ENCODE results near the gene IKZF2. TPM values are rescaled to one million over a fixed set of nuclear protein-coding genes. Genes with fewer than 3 reads are reported as not detected.

IKZF2 gene
- total and polyA plus RNA-seq, 11 donors: 0.84 to 8.0 (median 5.9) TPM

DNA sequence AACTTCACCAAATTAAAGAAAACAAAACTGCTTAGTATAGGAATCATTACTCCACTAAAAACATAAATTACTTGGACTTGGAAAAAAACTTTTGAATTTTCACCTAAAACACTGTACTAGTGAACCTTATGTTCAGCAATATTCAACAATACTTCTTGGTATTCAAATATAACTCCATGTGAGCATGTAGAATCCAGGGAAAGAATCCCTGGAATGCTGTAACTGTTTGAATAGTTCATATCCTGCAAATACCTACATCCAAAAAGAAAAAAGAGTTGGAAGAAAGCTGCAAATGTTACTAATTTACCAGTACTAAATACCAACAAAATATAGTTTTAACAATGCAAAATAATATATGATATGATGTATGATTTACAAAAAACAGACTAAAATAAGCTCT, 65.4 kb downstream of the IKZF2 start:
- Histone ChIP-seq H3K9me3 (no peaks in the 10 kb centered on the region), H3K36me3 (no peaks in the 10 kb centered on the region), H3K4me3 (no peak overlapping the region), H3K27ac (peak overlapping the region in 8 of 12 donors; percentile 15 to 75 (median 45)), H3K27me3 (no peaks in the 10 kb centered on the region), H3K4me1 (peaks cover 0 to 22% (median 0%) of the 10 kb centered on the region in 12 donors)
- DNase-seq (no peak), ATAC-seq (no peak)
- TF ChIP-seq, protein P1, sequence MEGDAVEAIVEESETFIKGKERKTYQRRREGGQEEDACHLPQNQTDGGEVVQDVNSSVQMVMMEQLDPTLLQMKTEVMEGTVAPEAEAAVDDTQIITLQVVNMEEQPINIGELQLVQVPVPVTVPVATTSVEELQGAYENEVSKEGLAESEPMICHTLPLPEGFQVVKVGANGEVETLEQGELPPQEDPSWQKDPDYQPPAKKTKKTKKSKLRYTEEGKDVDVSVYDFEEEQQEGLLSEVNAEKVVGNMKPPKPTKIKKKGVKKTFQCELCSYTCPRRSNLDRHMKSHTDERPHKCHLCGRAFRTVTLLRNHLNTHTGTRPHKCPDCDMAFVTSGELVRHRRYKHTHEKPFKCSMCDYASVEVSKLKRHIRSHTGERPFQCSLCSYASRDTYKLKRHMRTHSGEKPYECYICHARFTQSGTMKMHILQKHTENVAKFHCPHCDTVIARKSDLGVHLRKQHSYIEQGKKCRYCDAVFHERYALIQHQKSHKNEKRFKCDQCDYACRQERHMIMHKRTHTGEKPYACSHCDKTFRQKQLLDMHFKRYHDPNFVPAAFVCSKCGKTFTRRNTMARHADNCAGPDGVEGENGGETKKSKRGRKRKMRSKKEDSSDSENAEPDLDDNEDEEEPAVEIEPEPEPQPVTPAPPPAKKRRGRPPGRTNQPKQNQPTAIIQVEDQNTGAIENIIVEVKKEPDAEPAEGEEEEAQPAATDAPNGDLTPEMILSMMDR (IDR thresholded peaks at IDR 0.05): no peak
- TF ChIP-seq POLR2A (IDR thresholded peaks at IDR 0.05): no peak
- intact Hi-C loops (cut with DNase I): no loop called here

DNA sequence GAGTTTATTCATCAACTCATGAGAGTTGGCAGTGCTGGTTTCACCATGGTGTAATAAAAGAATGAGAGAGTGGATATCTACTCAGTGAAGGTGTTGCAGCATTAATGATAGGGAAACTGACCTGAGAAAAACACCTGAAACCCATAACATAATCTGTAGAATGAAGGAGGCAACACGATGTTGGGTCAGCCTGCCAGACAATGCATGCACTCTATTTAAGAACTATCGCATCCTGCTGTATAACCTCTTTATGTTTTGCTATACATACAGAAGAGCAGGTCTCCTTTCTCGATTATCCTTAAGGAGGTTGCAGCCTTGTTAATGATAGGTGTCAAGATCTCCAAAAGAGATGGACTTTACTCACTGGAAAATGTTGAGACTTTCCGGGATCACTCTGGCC, 65.9 kb downstream of the IKZF2 start:
- no peak for DNase-seq
- no peak for ATAC-seq
- no peak for TF ChIP-seq POLR2A (IDR thresholded peaks at IDR 0.05)
- TF ChIP-seq, protein P1 (IDR thresholded peaks at IDR 0.05): no peak
- WGBS, 4 donors: 52 to 70% (median 62%) methylated on average over 4 of the region's 4 CpGs
- no peaks in the 10 kb centered on the region for H3K9me3 ChIP-seq
- no peaks in the 10 kb centered on the region for H3K36me3 ChIP-seq
- peaks cover 0 to 22% (median 0%) of the 10 kb centered on the region in 12 donors for H3K4me1 ChIP-seq
- H3K4me3 ChIP-seq: no peak overlapping the region
- H3K27me3 ChIP-seq: no peaks in the 10 kb centered on the region
- H3K27ac ChIP-seq: peak overlapping the region in 4 of 12 donors; percentile 15 to 75 (median 39)
- intact Hi-C loops (cut with DNase I): no loop called here

DNA sequence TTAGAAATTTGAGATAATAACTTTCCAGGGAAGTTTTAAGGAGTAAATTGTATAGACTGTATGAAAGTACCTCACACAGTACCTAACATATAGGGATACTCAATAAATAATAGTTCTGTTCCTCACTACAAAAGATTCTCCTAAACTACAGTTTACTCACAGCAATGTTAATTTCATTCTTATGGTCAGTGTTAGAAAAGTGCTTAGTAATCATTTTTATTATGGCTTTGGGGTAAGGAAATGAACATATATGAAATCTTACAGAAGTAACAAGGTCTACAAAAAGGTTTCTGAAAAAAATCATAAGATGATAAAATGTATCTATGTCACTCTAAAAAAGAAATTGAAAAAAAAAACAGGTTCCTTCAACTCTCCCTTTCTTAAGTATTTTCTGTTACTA, 67.2 kb downstream of the IKZF2 start:
- ATAC-seq (no peak), DNase-seq (no peak)
- no peaks in the 10 kb centered on the region for H3K36me3 ChIP-seq
- no peak for TF ChIP-seq POLR2A (IDR thresholded peaks at IDR 0.05)
- TF ChIP-seq, protein P1 (IDR thresholded peaks at IDR 0.05): no peak
- H3K27ac ChIP-seq: no peak overlapping the region
- H3K4me1 ChIP-seq: peaks cover 0 to 22% (median 0%) of the 10 kb centered on the region in 12 donors
- no peak overlapping the region for H3K4me3 ChIP-seq
- intact Hi-C loops (cut with DNase I): no loop called here
- no peaks in the 10 kb centered on the region for H3K27me3 ChIP-seq
- H3K9me3 ChIP-seq: no peaks in the 10 kb centered on the region

DNA sequence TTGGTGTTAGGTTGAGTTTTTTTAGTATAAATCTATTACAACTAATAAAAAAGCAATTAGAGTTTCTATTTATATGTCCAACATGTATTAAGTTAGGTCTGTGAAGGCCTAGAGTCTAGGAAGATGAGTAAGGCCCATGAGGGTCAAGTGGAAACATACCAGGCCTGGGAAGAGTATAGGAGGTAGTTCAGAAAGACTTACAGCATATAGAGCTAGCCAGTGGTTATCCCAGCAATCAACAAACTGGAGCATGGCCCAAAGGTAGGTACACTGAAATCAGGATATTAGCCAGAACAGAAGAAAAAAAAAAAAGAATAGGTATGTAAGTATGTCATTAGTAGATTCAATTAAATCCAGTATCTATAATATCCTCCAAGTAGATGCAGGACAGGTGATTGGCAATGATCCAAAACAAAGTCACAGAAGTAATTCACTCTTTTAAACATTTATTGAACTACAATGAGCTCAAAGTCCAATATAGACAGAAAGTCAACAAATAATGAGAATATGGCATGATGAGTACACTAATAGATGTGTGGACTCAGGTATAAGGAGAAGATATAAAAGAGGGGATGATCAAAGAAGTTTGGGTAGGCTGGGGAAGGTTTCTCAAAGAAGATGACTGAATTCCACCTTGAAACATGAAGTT, 70.3 kb downstream of the IKZF2 start:
- H3K9me3 ChIP-seq: no peaks in the 10 kb centered on the region
- no peak for TF ChIP-seq POLR2A (IDR thresholded peaks at IDR 0.05)
- TF ChIP-seq, protein P1 (IDR thresholded peaks at IDR 0.05): no peak
- H3K27me3 ChIP-seq: no peaks in the 10 kb centered on the region
- peaks cover 0 to 12% (median 0%) of the 10 kb centered on the region in 12 donors for H3K4me1 ChIP-seq
- ATAC-seq (no peak), DNase-seq (no peak)
- intact Hi-C loops (cut with DNase I): no loop called here
- no peaks in the 10 kb centered on the region for H3K36me3 ChIP-seq
- no peak overlapping the region for H3K27ac ChIP-seq
- H3K4me3 ChIP-seq: no peak overlapping the region

Data from heart left ventricle (tissue), 16 donors.